NCI-H345 treated with DMSO at 0.1 percent for 48 hours (cell line): ENCODE data around the gene CDKN1C.

Source experiments
- DNase-seq: peaks from one replicate; lab custom pipeline; 2025; ENCODE audit not compliant: unreplicated experiment; lab: John Stamatoyannopoulos, UW

The CDKN1C gene

DNA sequence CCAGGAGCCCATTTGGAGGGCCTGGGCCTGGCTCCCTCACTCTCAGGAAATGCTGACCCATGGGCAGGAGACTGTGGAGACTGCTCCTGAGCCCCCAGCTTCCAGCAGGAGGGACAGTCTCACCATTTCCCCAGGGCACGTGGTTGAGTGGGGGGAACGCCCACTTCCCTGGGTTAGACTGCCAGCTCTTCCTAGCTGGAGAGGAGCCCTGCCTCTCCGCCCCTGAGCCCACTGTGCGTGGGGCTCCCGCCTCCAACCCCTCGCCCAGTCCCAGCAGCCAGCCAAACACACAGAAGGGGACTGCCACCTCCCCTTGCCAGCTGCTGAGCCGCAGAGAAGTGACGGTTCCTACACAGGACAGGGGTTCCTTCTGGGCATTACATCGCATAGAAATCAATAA is 37.1 kb downstream of the CDKN1C start:
- DNase-seq, result no peak

- DNase-seq, result peak; percentile 86
These were observed 38.0 kb downstream of the CDKN1C start for GRCh38 chr11:2847561-2847960.

DNA sequence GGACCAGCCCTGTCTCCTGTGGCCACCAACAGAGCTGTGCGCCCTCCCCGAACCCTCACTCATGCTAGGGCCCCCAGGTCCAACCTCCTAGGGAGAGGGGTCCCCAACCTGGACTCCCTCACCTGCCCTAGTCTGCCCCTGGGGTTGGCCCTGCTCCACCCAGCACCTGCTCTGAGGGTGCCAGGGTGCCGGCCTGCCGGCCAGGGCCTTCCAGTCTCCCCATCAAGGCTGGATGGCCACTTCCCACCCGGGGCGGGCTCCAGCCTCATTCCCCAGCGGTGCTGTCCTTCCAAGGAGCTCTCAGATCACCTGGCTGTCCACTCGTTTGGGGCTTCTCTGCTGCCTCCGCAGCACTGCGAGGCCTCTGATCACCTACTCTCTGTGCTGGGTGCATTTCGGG is 39.1 kb downstream of the CDKN1C start:
- DNase-seq, result no peak

DNA sequence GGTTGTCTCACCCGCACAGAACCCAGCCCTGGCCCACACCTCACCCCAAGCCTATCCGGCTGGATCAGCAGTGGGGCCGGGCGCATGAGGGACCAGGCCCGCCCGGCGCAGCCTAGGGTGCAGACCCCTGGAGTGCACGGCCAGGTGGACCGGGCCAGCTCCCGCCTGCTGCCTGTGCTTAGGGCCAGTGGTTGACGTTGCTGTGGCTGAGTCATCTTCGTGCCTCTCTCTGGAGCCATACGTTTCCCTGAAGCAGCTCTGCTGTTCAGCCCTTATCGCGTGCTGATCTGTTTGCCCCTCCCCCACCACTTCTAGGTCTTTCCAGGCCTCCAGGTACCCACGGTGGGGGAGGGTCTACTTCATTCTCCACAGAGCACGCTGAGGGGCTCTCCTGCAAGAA is 39.5 kb downstream of the CDKN1C start:
- no peak for DNase-seq

DNA sequence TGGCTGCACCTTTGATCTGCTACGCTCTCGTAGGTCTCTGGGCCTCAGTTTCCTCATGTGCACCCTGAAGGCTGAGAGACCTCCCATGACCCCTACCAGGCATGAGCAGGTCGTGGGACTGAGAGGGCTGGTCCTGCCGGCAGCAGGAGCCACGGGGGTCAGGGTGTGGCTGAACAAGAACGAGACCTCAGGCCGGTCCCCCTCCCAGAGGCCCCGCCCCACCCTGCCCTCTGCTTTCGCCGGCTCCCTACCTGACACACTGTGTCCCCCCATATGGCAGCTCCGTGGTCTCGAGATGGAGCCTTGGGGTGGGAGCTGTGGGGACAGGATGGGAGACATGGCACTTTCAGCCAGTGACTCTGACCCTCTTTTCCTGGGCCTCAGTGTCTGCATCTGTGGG is 40.6 kb downstream of the CDKN1C start:
- no peak for DNase-seq

DNA sequence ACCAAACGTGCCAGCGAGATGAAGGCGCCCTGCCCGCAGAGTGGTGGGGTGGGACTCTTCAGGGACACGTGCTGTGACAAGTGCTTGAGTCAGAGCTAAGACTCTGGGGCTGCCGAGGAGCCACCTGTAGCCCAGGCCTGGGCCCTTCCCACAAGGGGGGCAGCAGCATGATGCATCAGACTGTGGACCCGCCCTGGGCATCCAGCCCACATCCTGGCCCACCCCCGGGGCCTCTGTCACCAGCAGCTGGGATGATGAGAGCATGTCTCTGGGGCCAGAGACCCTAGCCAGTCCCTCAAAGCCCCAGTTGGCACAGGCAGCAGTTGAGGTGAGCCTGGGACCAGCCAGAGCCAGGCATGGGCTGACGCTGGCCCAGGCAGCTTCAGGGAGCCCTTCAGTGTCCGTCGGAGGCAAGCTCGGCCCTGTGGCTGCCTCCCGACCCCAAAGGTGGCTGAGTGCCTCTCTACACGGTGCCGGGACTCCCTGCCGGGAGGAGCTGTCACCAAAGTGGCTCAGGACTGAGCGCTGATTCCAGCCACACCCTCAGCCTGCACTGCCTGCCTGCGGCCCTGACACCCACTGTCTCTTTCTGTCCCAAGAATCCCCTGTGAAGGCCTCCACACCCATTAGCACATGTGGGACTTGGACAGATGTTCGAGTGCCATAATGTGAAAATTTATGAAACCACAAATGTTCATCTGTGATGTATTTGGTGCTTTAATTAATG is 41.3 kb downstream of the CDKN1C start:
- no peak for DNase-seq

GRCh38 chr11:2843551-2843950 is 42.0 kb downstream of the CDKN1C start:
- DNase-seq, result no peak

GRCh38 chr11:2842876-2843275 is 42.7 kb downstream of the CDKN1C start:
- no peak for DNase-seq

- no peak for DNase-seq
These were observed 44.0 kb downstream of the CDKN1C start for GRCh38 chr11:2841411-2842190.

DNA sequence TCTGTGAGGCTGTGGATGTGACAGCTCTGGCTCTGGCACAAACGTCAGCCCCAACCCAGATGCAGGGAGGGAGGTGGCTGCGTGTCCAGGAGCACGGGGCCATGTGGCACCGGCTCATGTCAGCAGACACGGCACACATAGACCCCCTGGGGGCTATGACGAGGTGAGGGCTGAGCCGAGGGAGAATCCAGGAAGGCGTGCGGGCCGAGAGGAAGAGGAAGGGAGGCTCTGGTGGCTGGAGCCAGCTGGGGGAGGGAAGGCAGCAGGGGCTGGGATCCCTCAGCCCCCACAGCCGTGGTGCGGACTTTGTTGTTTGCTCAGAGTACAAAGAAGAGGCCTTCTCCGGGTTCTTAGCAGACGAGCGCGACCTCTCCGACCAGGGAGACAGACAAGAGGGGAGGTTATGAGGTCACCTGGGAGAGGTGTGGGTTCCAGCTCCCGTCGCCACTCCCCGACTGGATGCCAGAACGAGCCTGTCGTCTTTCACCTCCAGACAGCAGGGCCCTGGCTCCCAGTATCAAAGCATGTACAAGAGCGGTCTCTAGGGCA is 46.1 kb downstream of the CDKN1C start:
- DNase-seq, result no peak

GRCh38 chr11:2838676-2839294 is 46.8 kb downstream of the CDKN1C start:
- DNase-seq, result no peak

DNA sequence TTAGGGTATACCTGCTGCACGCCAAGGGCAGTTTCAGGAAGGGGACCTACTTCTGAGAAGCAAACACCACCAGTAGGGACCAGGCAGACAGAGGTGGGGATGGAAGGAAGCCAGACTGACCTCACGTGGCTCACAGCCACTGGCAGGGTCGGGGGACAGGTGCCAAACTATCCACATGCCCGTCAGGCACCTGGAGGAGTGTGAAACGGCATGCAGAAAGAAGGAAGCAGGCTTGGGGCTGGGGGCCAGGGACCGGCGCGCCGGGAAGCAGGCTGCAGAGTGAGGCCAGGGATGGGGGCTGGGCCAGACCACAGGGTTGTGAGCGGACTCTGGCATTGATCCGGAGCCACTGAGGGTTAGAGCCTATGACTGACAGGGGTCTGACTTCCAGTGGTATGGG is 47.5 kb downstream of the CDKN1C start:
- DNase-seq, result no peak

GRCh38 chr11:2837651-2838050 is 47.9 kb downstream of the CDKN1C start:
- DNase-seq, result no peak

GRCh38 chr11:2837096-2837601 is 48.4 kb downstream of the CDKN1C start:
- DNase-seq, result no peak

- DNase-seq, result no peak
These were observed 49.1 kb downstream of the CDKN1C start for GRCh38 chr11:2836315-2837095.

GRCh38 chr11:2835751-2836150 is 49.8 kb downstream of the CDKN1C start:
- no peak for DNase-seq

DNA sequence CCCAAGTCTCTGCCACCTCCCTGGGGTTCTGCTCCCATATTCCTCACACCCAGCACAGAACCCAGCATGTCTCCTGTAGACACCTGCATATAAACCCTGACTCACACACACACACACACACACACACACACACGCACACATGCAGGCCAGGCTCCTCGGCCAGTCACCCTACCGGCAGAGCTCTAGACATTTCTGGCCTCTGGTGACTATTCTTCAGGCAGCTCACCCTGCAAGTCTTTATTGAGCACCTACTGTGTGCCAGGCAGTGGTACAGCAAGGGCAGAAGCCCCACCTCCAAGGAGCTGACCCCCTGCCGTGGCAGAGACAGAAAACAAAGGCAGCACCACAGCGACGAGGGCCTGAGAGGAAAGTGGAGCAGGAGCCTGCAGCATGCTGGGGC is 50.3 kb downstream of the CDKN1C start:
- DNase-seq, result no peak

- DNase-seq, result no peak
These were observed 50.9 kb downstream of the CDKN1C start for GRCh38 chr11:2834503-2835273.

- no peak for DNase-seq
These were observed 51.7 kb downstream of the CDKN1C start for GRCh38 chr11:2833716-2834502.
